K562 (cell line): Measurements from ENCODE around the gene ATCAY. TPM values are rescaled to one million over a fixed set of nuclear protein-coding genes. Genes with fewer than 3 reads are reported as not detected.

Source experiments
- CBX8 ChIP-seq: fragments of 200-600 bp; sonication (generic); IDR thresholded peaks from 2 replicates; pipeline ENCODE4 v1.6.1; 2012; ENCODE audit warnings: borderline replicate concordance, mixed run types, low read depth, mild to moderate bottlenecking, moderate library complexity, mixed read lengths, low read length, control low read depth, inconsistent platforms; ENCODE audit not compliant: poor library complexity, severe bottlenecking; ENCODE audit errors: extremely low read depth
- KLF10 ChIP-seq: fragments of 250-450 bp; sonication (Bioruptor Pico); IDR thresholded peaks from 2 replicates; pipeline ENCODE4 v1.6.1; 2021; ENCODE audit warnings: matching md5 sums
- MIER1 ChIP-seq: fragments of 450-650 bp; IDR thresholded peaks from 2 replicates; pipeline ENCODE4 v1.6.1; 2016; ENCODE audit warnings: antibody characterized with exemption, mild to moderate bottlenecking, low read depth
- MTF1 ChIP-seq: fragments of 250-450 bp; sonication (Bioruptor Pico); IDR thresholded peaks from 2 replicates; pipeline ENCODE4 v1.9.0; 2021; ENCODE audit warnings: moderate library complexity, mild to moderate bottlenecking, inconsistent platforms, borderline replicate concordance
- NCOA6 ChIP-seq: fragments of 450-650 bp; IDR thresholded peaks from 2 replicates; pipeline ENCODE4 v1.6.1; 2017; ENCODE audit warnings: mild to moderate bottlenecking
- PHTF2 ChIP-seq: fragments of 250-450 bp; sonication (Bioruptor Pico); IDR thresholded peaks from 2 replicates; pipeline ENCODE4 v1.5.0; 2021; ENCODE audit warnings: mild to moderate bottlenecking
- POLR2AphosphoS5 ChIP-seq: IDR thresholded peaks from 2 replicates; pipeline ENCODE4 v1.6.1; 2011; ENCODE audit warnings: mild to moderate bottlenecking, low read depth, low read length, moderate library complexity; ENCODE audit not compliant: control insufficient read depth, insufficient read depth
- RB1 ChIP-seq: fragments of 450-650 bp; IDR thresholded peaks from 2 replicates; pipeline ENCODE4 v1.6.1; 2017; ENCODE audit warnings: low read depth, mild to moderate bottlenecking
- RBM25 ChIP-seq: fragments of 200-400 bp; formaldehyde crosslinking; IDR thresholded peaks from 2 replicates; pipeline ENCODE4 v1.6.1; 2018; ENCODE audit warnings: low read length, low read depth, moderate library complexity; ENCODE audit not compliant: severe bottlenecking
- SNRNP70 ChIP-seq: fragments of 200-400 bp; formaldehyde crosslinking; optimal IDR thresholded peaks from 2 replicates; pipeline ENCODE3; 2017; ENCODE audit warnings: low read depth, low read length
- TAF9B ChIP-seq: fragments of 450-650 bp; IDR thresholded peaks from 2 replicates; pipeline ENCODE4 v1.6.1; 2018; ENCODE audit warnings: mild to moderate bottlenecking; ENCODE audit not compliant: partially characterized antibody
- ZNF408 ChIP-seq: fragments of 250-450 bp; sonication (Bioruptor Pico); IDR thresholded peaks from 2 replicates; pipeline ENCODE4 v1.4.0; 2020; ENCODE audit warnings: low read depth, mild to moderate bottlenecking, moderate library complexity
- polyA plus RNA-seq, 8 experiments: library from polyadenylated mRNA; depleted of rRNA in 4 of 8; stranded (reverse) in 5 of 8; unstranded in 3 of 8; fragments of >200 nt; fragmentation: Nextera tagmentation in 2 of 8; fragmentation: Illumina TruSeq in 1 of 8; extraction: Ambion mirVana in 2 of 8; extraction: Trizol in 1 of 8; gene quantifications; 2 replicates each; pipeline versions ENCODE4 v1.2.1 to v1.2.3, GENCODE V29; 2011 to 2014; ENCODE audit warnings: inconsistent platforms in 1 of 8, missing spikeins in 1 of 8
- total RNA-seq, 7 experiments: library from RNA; depleted of rRNA in 6 of 7; stranded (reverse); fragments of >200 nt in 6 of 7; fragmentation: Illumina TruSeq in 2 of 7; extraction: Trizol in 2 of 7; gene quantifications; 2 replicates each; pipeline versions ENCODE4 v1.2.1 to v1.2.3, GENCODE V29; 2011 to 2021; ENCODE audit warnings: low replicate concordance in 1 of 7
- TF ChIP-seq, protein P1 (sequence below), 2 experiments: fragments of 450-650 bp; formaldehyde crosslinking in 1 of 2; IDR thresholded peaks; 2 replicates each; pipeline versions ENCODE4 v1.4.0 to v1.6.1; 2014 to 2020; ENCODE audit warnings: mild to moderate bottlenecking in 2 of 2, borderline replicate concordance in 1 of 2, low read depth in 1 of 2
- TF ChIP-seq, protein P2 (sequence below): fragments of 450-650 bp; formaldehyde crosslinking; IDR thresholded peaks from 2 replicates; pipeline ENCODE4 v1.4.0; 2022; ENCODE audit warnings: missing genetic modification characterization
- TF ChIP-seq, protein P3 (sequence below): fragments of 250-450 bp; sonication (Bioruptor Pico); IDR thresholded peaks from 2 replicates; pipeline ENCODE4 v1.4.0; 2020; ENCODE audit warnings: mild to moderate bottlenecking
- TF ChIP-seq, protein P4 (sequence below): fragments of 450-650 bp; IDR thresholded peaks from 2 replicates; pipeline ENCODE4 v1.6.1; 2017; ENCODE audit warnings: mild to moderate bottlenecking, moderate library complexity

The ATCAY gene
- total and polyA plus RNA-seq, 9 of the 15 experiments (the other 6 are each of a cell fraction or from before 2014, with no cell fraction given) = not detected

DNA sequence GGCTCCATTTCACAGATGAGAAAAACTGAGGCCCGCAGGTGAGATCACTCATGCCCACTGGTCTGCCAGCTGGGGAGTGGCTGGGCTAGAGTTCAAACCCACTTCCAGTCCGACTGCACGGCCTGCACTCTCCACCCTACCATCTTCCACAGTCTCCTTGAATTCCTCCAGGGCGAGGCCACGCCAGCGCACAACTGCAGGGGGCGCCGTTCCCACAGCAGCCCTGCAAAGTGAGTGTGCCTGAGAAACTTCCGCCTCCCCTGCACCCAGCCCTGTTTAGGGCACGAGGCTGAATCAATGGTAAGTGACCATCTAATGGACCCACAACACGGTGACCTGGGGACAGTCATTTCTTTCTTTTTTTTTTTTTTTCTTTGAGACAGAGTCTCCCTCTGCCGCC, 829 bp upstream of the ATCAY start (continued):
- TF ChIP-seq, protein P1, sequence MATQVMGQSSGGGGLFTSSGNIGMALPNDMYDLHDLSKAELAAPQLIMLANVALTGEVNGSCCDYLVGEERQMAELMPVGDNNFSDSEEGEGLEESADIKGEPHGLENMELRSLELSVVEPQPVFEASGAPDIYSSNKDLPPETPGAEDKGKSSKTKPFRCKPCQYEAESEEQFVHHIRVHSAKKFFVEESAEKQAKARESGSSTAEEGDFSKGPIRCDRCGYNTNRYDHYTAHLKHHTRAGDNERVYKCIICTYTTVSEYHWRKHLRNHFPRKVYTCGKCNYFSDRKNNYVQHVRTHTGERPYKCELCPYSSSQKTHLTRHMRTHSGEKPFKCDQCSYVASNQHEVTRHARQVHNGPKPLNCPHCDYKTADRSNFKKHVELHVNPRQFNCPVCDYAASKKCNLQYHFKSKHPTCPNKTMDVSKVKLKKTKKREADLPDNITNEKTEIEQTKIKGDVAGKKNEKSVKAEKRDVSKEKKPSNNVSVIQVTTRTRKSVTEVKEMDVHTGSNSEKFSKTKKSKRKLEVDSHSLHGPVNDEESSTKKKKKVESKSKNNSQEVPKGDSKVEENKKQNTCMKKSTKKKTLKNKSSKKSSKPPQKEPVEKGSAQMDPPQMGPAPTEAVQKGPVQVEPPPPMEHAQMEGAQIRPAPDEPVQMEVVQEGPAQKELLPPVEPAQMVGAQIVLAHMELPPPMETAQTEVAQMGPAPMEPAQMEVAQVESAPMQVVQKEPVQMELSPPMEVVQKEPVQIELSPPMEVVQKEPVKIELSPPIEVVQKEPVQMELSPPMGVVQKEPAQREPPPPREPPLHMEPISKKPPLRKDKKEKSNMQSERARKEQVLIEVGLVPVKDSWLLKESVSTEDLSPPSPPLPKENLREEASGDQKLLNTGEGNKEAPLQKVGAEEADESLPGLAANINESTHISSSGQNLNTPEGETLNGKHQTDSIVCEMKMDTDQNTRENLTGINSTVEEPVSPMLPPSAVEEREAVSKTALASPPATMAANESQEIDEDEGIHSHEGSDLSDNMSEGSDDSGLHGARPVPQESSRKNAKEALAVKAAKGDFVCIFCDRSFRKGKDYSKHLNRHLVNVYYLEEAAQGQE (IDR thresholded peaks at IDR 0.05; ENCODE audit: borderline replicate concordance) = peak; percentile 31; the same call in 1 of the 2 replicates
- TF ChIP-seq, protein P1 (CRISPR knock-in tag; IDR thresholded peaks at IDR 0.05; ENCODE audit: low read depth) = no peak
- TF ChIP-seq, protein P2, sequence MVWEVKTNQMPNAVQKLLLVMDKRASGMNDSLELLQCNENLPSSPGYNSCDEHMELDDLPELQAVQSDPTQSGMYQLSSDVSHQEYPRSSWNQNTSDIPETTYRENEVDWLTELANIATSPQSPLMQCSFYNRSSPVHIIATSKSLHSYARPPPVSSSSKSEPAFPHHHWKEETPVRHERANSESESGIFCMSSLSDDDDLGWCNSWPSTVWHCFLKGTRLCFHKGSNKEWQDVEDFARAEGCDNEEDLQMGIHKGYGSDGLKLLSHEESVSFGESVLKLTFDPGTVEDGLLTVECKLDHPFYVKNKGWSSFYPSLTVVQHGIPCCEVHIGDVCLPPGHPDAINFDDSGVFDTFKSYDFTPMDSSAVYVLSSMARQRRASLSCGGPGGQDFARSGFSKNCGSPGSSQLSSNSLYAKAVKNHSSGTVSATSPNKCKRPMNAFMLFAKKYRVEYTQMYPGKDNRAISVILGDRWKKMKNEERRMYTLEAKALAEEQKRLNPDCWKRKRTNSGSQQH = no peak
- no peak for TF ChIP-seq NCOA6
- 0 out of 2 replicates have a peak, but pooled peaks have one; percentile 23 for TF ChIP-seq MIER1
- TF ChIP-seq KLF10 = no peak
- no peak for TF ChIP-seq PHTF2 (CRISPR knock-in tag)
- no peak for TF ChIP-seq MTF1 (CRISPR knock-in tag)
- TF ChIP-seq CBX8 = no peak
- TF ChIP-seq POLR2AphosphoS5 = no peak
- TF ChIP-seq TAF9B = no peak
- TF ChIP-seq RB1 = no peak
- TF ChIP-seq, protein P3, sequence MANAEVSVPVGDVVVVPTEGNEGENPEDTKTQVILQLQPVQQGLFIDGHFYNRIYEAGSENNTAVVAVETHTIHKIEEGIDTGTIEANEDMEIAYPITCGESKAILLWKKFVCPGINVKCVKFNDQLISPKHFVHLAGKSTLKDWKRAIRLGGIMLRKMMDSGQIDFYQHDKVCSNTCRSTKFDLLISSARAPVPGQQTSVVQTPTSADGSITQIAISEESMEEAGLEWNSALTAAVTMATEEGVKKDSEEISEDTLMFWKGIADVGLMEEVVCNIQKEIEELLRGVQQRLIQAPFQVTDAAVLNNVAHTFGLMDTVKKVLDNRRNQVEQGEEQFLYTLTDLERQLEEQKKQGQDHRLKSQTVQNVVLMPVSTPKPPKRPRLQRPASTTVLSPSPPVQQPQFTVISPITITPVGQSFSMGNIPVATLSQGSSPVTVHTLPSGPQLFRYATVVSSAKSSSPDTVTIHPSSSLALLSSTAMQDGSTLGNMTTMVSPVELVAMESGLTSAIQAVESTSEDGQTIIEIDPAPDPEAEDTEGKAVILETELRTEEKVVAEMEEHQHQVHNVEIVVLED (CRISPR knock-in tag) = no peak
- peak; percentile 41 for TF ChIP-seq RBM25
- no peak for TF ChIP-seq ZNF408
- no peak for TF ChIP-seq SNRNP70
- TF ChIP-seq, protein P4, sequence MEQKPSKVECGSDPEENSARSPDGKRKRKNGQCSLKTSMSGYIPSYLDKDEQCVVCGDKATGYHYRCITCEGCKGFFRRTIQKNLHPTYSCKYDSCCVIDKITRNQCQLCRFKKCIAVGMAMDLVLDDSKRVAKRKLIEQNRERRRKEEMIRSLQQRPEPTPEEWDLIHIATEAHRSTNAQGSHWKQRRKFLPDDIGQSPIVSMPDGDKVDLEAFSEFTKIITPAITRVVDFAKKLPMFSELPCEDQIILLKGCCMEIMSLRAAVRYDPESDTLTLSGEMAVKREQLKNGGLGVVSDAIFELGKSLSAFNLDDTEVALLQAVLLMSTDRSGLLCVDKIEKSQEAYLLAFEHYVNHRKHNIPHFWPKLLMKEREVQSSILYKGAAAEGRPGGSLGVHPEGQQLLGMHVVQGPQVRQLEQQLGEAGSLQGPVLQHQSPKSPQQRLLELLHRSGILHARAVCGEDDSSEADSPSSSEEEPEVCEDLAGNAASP = no peak
